HepG2 (cell line): Measurements from ENCODE around the gene ZFP92.

Experiments
- FLYWCH1 ChIP-seq: sonication (generic); formaldehyde crosslinking; IDR thresholded peaks from 2 replicates; pipeline ENCODE4 v1.8.1; 2023; ENCODE audit warnings: mild to moderate bottlenecking, missing genetic modification reagents
- TAF1 ChIP-seq: sonication (generic); formaldehyde crosslinking; IDR thresholded peaks from 2 replicates; pipeline ENCODE4 v1.4.0; 2020; ENCODE audit warnings: missing genetic modification reagents
- TF ChIP-seq, protein P1 (sequence below): sonication (generic); formaldehyde crosslinking; IDR thresholded peaks from 2 replicates; pipeline ENCODE4 v1.5.0; 2020; ENCODE audit warnings: missing genetic modification reagents

DNA sequence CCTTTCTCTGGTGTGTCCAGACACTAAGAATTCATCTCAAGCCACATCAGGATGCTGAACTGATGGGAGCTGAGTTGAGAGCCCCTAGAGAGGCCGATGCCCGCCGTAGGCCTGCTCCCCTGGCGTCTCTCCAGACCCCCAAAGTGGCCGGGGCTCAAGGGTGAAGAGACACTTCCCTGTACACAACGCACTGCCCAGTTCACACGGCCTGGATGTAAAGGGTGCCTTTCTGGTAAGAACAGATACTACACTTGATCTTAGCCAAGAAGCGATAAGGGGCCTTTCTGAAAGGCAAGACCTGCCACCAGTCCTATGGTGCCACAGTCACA is 39.6 kb downstream of the ZFP92 start:
- TF ChIP-seq, protein P1, sequence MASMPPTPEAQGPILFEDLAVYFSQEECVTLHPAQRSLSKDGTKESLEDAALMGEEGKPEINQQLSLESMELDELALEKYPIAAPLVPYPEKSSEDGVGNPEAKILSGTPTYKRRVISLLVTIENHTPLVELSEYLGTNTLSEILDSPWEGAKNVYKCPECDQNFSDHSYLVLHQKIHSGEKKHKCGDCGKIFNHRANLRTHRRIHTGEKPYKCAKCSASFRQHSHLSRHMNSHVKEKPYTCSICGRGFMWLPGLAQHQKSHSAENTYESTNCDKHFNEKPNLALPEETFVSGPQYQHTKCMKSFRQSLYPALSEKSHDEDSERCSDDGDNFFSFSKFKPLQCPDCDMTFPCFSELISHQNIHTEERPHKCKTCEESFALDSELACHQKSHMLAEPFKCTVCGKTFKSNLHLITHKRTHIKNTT (CRISPR knock-in tag) = no peak
- no peak for TF ChIP-seq TAF1
- no peak for TF ChIP-seq FLYWCH1 (CRISPR knock-in tag)
